Heart right ventricle (tissue), 16 donors: ENCODE data around the gene BRD3OS. TPM values are rescaled to one million over a fixed set of nuclear protein-coding genes. Genes with fewer than 3 reads are reported as not detected.
A peak's percentile ranks its signal among the peaks of the same experiment; 100 is the strongest.

Experiments
- ATAC-seq, 8 donors: fragments of 200-7000 bp; cut with Tn5 transposase; one replicate each; pipeline ENCODE4 v1.9.1; 2020; ENCODE audit warnings: mild to moderate bottlenecking in 8 of 8, moderate library complexity in 8 of 8, moderate number of reproducible peaks in 1 of 8
- DNase-seq, 2 donors: peaks; one replicate each; pipeline ENCODE4 v3.0.0-alpha.2; 2020
- H3K27ac ChIP-seq, 10 donors: fragments of 200-600 bp; sonication (generic) in 2 of 10; one replicate each; pipeline versions ENCODE4 v1.5.0 to v1.8.0; 2020 to 2022; ENCODE audit warnings: mild to moderate bottlenecking in 3 of 10
- H3K27me3 ChIP-seq, 7 donors: fragments of 200-600 bp; one replicate each; pipeline ENCODE4 v1.8.0; 2021 to 2022; ENCODE audit warnings: mild to moderate bottlenecking in 2 of 7
- H3K36me3 ChIP-seq, 9 donors: fragments of 200-600 bp; sonication (generic) in 1 of 9; one replicate each; pipeline versions ENCODE4 v1.5.0 to v1.8.0; 2020 to 2022; ENCODE audit warnings: mild to moderate bottlenecking in 2 of 9
- H3K4me1 ChIP-seq, 9 donors: fragments of 200-600 bp; sonication (generic) in 1 of 9; one replicate each; pipeline versions ENCODE4 v1.5.0 to v1.8.0; 2020 to 2022; ENCODE audit warnings: mild to moderate bottlenecking in 4 of 9
- H3K4me3 ChIP-seq, 10 donors: fragments of 200-600 bp; sonication (generic) in 2 of 10; one replicate each; pipeline versions ENCODE4 v1.5.0 to v1.8.0; 2020 to 2022; ENCODE audit warnings: mild to moderate bottlenecking in 7 of 10, moderate library complexity in 2 of 10
- H3K9me3 ChIP-seq, 11 donors: fragments of 200-600 bp in 10 of 11; sonication (generic) in 2 of 11; one replicate each; pipeline versions ENCODE4 v1.5.0 to v1.8.0; 2013 to 2022; ENCODE audit warnings: mild to moderate bottlenecking in 2 of 11, control low read depth in 1 of 11, moderate library complexity in 1 of 11
- WGBS, 2 donors: extraction: QIAGEN DNeasy Blood & Tissue Kit; methylation state at CpG; one replicate each; pipeline ENCODE4 v1.1.7; 2013; ENCODE audit warnings: inconsistent platforms in 1 of 2; 5-methylcytosine and 5-hydroxymethylcytosine counted together
- intact Hi-C, 10 donors: fragments of 100-400 bp; cut with DNase I; formaldehyde crosslinking; loops; one replicate each; pipeline versions ENCODE4 v1.11.1 to v1.14.2; 2022
- polyA plus RNA-seq, 2 donors: library from polyadenylated mRNA; stranded (reverse); fragments of 200-250 nt; gene quantifications; one replicate each; pipeline ENCODE4 v1.2.3, GENCODE V29; 2013
- total RNA-seq, 10 donors: library from RNA; stranded (reverse); fragmentation: NEBNext Ultra II Directional in 3 of 10; extraction: Animal tissue kit (Norgen Biotek cat#: 25700) in 3 of 10; gene quantifications; one replicate each; pipeline versions ENCODE4 v1.2.1 to v1.2.4, GENCODE V29; 2021 to 2023
- TF ChIP-seq, protein P1 (sequence below), 9 donors: fragments of 200-600 bp; sonication (generic) in 2 of 9; IDR thresholded peaks; one replicate each; pipeline versions ENCODE4 v1.5.0 to v1.8.0; 2021 to 2022; ENCODE audit warnings: antibody characterized with exemption in 9 of 9, mild to moderate bottlenecking in 5 of 9, moderate library complexity in 1 of 9
- donor health status: Arrhythmogenic right ventricular cardiomyopathy.
- donor health status: ischemic (EF 13 %, LVEDD 7.1; RV severe dilation, severe dysfunction).
- donor health status: healthy with polysubstance abuse.
- donor health status: DM: no; HTN: yes; CAD: no.
- donor health status: DM: no; HTN: no; CAD: no.
- donor health status: ischemic (EF 25% LVEDD 6.9; RV normal size, moderate dysfunction).
- donor health status: ischemic (EF 25% LVEDD 5.7; RV mildly dilated, moderate dysfunction).
- donor health status: healthy.
- donor health status: DM: yes; HTN: yes; CAD: no.
- donor health status: Ischemic cardiomyopathy.
- donor health status: ischemic (EF 35%, LVEDD 5.7; RV mildly dilated, moderate dysfunction).
- donor health status: nonischemic (EF 11% LVEDD 7.7; RV severe dilation, severe dysfunction).
- donor health status: DM: yes; HTN: yes; CAD: no.
- donor health status: PGD.
- donor health status: ischemic (EF 29% LVEDD 5.4; RV normal size, mild dysfunction).
- donor health status: nonischemic (EF 23%, LVEDD 6.1; RV moderate dilation, normal function).

Gene BRD3OS
- total and polyA plus RNA-seq, 12 donors = 4.1 to 11.6 (median 7.0) TPM

GRCh38 chr9:134064711-134065110 is 39.4 kb downstream of the BRD3OS start:
- Histone ChIP-seq H3K4me3 (no peak overlapping the region), H3K36me3 (no peaks in the 10 kb centered on the region), H3K27me3 (peaks cover 0 to 5% (median 0%) of the 10 kb centered on the region in 7 donors), H3K27ac (peak overlapping the region in 1 of 10 donors; percentile 87), H3K4me1 (peaks cover 18 to 80% (median 66%) of the 10 kb centered on the region in 9 donors), H3K9me3 (no peaks in the 10 kb centered on the region)
- intact Hi-C loops = loop anchor here in 4 of 10 donors (5.0 to 10.0 kb wide), 3 partner anchors 37 to 340 kb away; partner anchors contain the start of genes BRD3OS (in 3 of the 4) and WDR5 (in 2 of the 4)
- TF ChIP-seq, protein P1, sequence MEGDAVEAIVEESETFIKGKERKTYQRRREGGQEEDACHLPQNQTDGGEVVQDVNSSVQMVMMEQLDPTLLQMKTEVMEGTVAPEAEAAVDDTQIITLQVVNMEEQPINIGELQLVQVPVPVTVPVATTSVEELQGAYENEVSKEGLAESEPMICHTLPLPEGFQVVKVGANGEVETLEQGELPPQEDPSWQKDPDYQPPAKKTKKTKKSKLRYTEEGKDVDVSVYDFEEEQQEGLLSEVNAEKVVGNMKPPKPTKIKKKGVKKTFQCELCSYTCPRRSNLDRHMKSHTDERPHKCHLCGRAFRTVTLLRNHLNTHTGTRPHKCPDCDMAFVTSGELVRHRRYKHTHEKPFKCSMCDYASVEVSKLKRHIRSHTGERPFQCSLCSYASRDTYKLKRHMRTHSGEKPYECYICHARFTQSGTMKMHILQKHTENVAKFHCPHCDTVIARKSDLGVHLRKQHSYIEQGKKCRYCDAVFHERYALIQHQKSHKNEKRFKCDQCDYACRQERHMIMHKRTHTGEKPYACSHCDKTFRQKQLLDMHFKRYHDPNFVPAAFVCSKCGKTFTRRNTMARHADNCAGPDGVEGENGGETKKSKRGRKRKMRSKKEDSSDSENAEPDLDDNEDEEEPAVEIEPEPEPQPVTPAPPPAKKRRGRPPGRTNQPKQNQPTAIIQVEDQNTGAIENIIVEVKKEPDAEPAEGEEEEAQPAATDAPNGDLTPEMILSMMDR (IDR thresholded peaks at IDR 0.05) = no peak
- 90 to 96% methylated on average over 7 of the region's 7 CpGs for WGBS, 2 donors
- ATAC-seq (no peak), DNase-seq (no peak)

DNA sequence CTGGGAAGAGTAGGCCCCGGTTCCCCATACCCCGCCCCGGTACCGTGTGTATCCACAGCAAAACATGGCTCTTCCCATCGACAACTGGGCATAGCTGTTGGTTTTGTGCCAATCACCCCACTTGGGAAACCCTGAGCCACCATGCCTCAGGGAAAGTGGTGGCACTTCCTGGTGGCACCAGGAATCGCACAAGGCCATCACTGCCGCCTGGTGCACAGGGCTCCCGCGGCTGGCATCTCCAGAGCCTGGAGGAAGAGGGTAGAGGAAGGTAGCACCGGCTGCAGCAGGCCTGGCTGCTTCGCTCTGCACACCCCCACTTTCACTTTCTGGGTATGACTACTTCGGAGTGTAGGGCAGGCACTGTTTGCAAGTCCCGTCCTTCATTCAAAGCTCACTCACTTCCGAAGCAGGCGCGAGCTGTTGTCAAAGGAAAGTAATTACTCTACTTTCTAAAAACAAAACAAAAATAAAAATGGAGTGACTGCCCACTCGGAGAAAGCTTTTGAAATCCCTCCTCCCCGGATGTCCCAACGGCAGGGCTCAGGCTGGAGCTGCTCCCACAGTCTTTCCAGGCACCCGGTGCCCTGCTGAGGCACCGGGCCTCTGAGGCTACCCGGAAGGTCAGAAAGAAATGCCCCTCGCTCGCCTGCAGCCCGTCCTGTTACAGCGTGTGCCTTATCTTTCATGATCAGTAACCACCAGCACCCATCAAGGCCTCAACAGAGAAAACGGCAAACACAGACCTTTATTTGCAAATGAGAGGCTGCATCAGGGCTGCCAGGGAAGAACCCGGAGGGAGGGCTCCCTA is 40.5 kb downstream of the BRD3OS start:
- H3K36me3 ChIP-seq = no peaks in the 10 kb centered on the region
- WGBS, 2 donors = 18 to 21% methylated on average over 28 of the region's 28 CpGs
- no peak for DNase-seq
- peak overlapping the region in 9 of 10 donors; percentile 0 to 100 (median 77) for H3K27ac ChIP-seq
- peaks cover 18 to 69% (median 60%) of the 10 kb centered on the region in 9 donors for H3K4me1 ChIP-seq
- TF ChIP-seq, protein P1 (IDR thresholded peaks at IDR 0.05) = no peak
- peaks cover 0 to 14% (median 0%) of the 10 kb centered on the region in 7 donors for H3K27me3 ChIP-seq
- H3K9me3 ChIP-seq = no peaks in the 10 kb centered on the region
- peak in 3 of 8 donors; percentile 17 to 38 (median 38) for ATAC-seq
- H3K4me3 ChIP-seq = peak overlapping the region; percentile 35 to 88 (median 72)
- intact Hi-C loops = loop anchor here in 4 of 10 donors (1.0 to 10.0 kb wide), 4 partner anchors 39 to 339 kb away; partner anchors contain the start of genes BRD3OS (in 3 of the 4) and WDR5 (in 2 of the 4)

DNA sequence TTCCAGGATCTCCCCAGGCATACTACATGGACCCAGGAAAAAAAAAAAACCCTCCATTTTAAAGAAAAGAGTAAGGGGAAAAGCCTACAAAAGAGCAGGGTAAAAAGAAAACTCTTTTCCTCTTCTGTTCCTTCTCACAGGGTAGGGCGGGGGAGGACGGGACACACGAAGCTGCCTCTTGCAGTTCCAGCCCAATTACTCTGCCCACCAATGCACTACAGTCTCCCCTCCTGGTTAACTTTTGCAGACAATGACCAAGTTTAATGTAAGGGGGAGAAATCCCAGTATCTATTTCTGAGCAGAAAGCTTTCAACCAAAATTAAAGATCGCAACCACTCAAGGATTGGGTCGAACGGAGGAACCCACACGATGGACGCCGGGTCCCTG is 41.2 kb downstream of the BRD3OS start:
- Histone ChIP-seq H3K4me3 (peak overlapping the region; percentile 35 to 88 (median 72)), H3K27ac (peak overlapping the region in 9 of 10 donors; percentile 60 to 100 (median 79)), H3K4me1 (peaks cover 15 to 62% (median 53%) of the 10 kb centered on the region in 9 donors), H3K9me3 (no peaks in the 10 kb centered on the region), H3K36me3 (no peaks in the 10 kb centered on the region), H3K27me3 (peaks cover 0 to 14% (median 0%) of the 10 kb centered on the region in 7 donors)
- intact Hi-C loops = loop anchor here in 4 of 10 donors (1.0 to 10.0 kb wide), 4 partner anchors 39 to 338 kb away; partner anchors contain the start of genes BRD3OS (in 3 of the 4) and WDR5 (in 2 of the 4)
- 2 to 5% methylated on average over 9 of the region's 9 CpGs for WGBS, 2 donors
- DNase-seq (no peak), ATAC-seq (no peak)
- TF ChIP-seq, protein P1 (IDR thresholded peaks at IDR 0.05) = no peak
